H9 (cell line): Measurements from ENCODE around the gene ALDH3A2. TPM values are rescaled to one million over a fixed set of nuclear protein-coding genes. Genes with fewer than 3 reads are reported as not detected.

Experiments
- DNase-seq: peaks from one replicate; pipeline ENCODE4 v3.0.0-alpha.2; 2017
- H2AFZ ChIP-seq: one replicate; pipeline ENCODE4 v1.6.1; 2013; ENCODE audit warnings: mild to moderate bottlenecking, low read length, control low read depth, moderate library complexity
- H2AK5ac ChIP-seq: 2 replicates; pipeline ENCODE4 v1.6.1; 2013; ENCODE audit warnings: low read length, control low read depth, mixed read lengths; ENCODE audit not compliant: insufficient read length
- H2BK120ac ChIP-seq: one replicate; pipeline ENCODE4 v1.6.1; 2013; ENCODE audit warnings: low read depth, mild to moderate bottlenecking, low read length, control low read depth, inconsistent platforms; ENCODE audit not compliant: poor library complexity, severe bottlenecking
- H2BK12ac ChIP-seq: 2 replicates; pipeline ENCODE4 v1.6.1; 2013; ENCODE audit warnings: low read length, control low read depth, mixed read lengths, low read depth; ENCODE audit not compliant: insufficient read length
- H2BK15ac ChIP-seq: 2 replicates; pipeline ENCODE4 v1.6.1; 2013; ENCODE audit warnings: low read depth, low read length, control low read depth
- H2BK20ac ChIP-seq: one replicate; pipeline ENCODE4 v1.6.1; 2013; ENCODE audit warnings: low read depth, mild to moderate bottlenecking, low read length, control low read depth, inconsistent platforms; ENCODE audit not compliant: poor library complexity, severe bottlenecking
- H2BK5ac ChIP-seq: 2 replicates; pipeline ENCODE4 v1.6.1; 2013; ENCODE audit warnings: low read length, control low read depth, mixed read lengths; ENCODE audit not compliant: insufficient read length
- H3K14ac ChIP-seq: 2 replicates; pipeline ENCODE4 v1.6.1; 2013; ENCODE audit warnings: low read length, control low read depth; ENCODE audit not compliant: insufficient read depth
- H3K18ac ChIP-seq: 2 replicates; pipeline ENCODE4 v1.6.1; 2013; ENCODE audit warnings: low read depth, mild to moderate bottlenecking, mixed read lengths, low read length, control low read depth; ENCODE audit not compliant: insufficient read length
- H3K23ac ChIP-seq: 2 replicates; pipeline ENCODE4 v1.6.1; 2013; ENCODE audit warnings: low read length, control low read depth, mixed read lengths, low read depth; ENCODE audit not compliant: insufficient read length
- H3K23me2 ChIP-seq: 2 replicates; pipeline ENCODE4 v1.6.1; 2013; ENCODE audit warnings: low read depth, mild to moderate bottlenecking, mixed read lengths, low read length, control low read depth; ENCODE audit not compliant: insufficient read length, poor library complexity, severe bottlenecking
- H3K27ac ChIP-seq: 2 replicates; pipeline ENCODE4 v1.5.1; 2013; ENCODE audit warnings: low read length, control low read depth, mixed read lengths, low read depth; ENCODE audit not compliant: insufficient read length
- H3K27me3 ChIP-seq: 2 replicates; pipeline ENCODE4 v1.6.1; 2013; ENCODE audit warnings: low read length, control low read depth, inconsistent platforms; ENCODE audit not compliant: insufficient read depth
- H3K4ac ChIP-seq: 2 replicates; pipeline ENCODE4 v1.6.1; 2013; ENCODE audit warnings: low read depth, mild to moderate bottlenecking, control low read depth, inconsistent platforms, low read length, moderate library complexity
- H3K4me1 ChIP-seq: 2 replicates; pipeline ENCODE4 v1.6.1; 2013; ENCODE audit warnings: low read length, control low read depth, inconsistent platforms; ENCODE audit not compliant: insufficient read depth
- H3K4me2 ChIP-seq: 2 replicates; pipeline ENCODE4 v1.6.1; 2013; ENCODE audit warnings: low read length, control low read depth, mixed read lengths; ENCODE audit not compliant: insufficient read length, insufficient read depth
- H3K56ac ChIP-seq: 2 replicates; pipeline ENCODE4 v1.6.1; 2013; ENCODE audit warnings: low read depth, mild to moderate bottlenecking, mixed read lengths, low read length, control low read depth; ENCODE audit not compliant: insufficient read length
- H3K79me1 ChIP-seq: 2 replicates; pipeline ENCODE4 v1.6.1; 2013; ENCODE audit warnings: low read depth, mild to moderate bottlenecking, moderate library complexity, low read length, control low read depth, inconsistent platforms; ENCODE audit not compliant: insufficient read depth, poor library complexity, severe bottlenecking
- H3K79me2 ChIP-seq: 2 replicates; pipeline ENCODE4 v1.6.1; 2013; ENCODE audit warnings: low read length, control low read depth, inconsistent platforms; ENCODE audit not compliant: insufficient read depth
- H3K9ac ChIP-seq: 2 replicates; pipeline ENCODE4 v1.6.1; 2013; ENCODE audit warnings: low read length, control low read depth, mixed read lengths; ENCODE audit not compliant: insufficient read length; ENCODE audit errors: extremely low read depth
- H3K9me3 ChIP-seq: one replicate; pipeline ENCODE4 v1.6.1; 2013; ENCODE audit warnings: low read depth, low read length, inconsistent platforms; ENCODE audit not compliant: control insufficient read depth
- H3T11ph ChIP-seq: one replicate; pipeline ENCODE4 v1.6.1; 2013; ENCODE audit warnings: mild to moderate bottlenecking, low read length, control low read depth, inconsistent platforms
- H4K20me1 ChIP-seq: one replicate; pipeline ENCODE4 v1.6.1; 2013; ENCODE audit not compliant: control insufficient read depth, insufficient read length, insufficient read depth
- H4K5ac ChIP-seq: 2 replicates; pipeline ENCODE4 v1.6.1; 2013; ENCODE audit warnings: low read depth, mild to moderate bottlenecking, mixed read lengths, low read length, control low read depth; ENCODE audit not compliant: insufficient read length
- H4K8ac ChIP-seq: replicated peaks from 2 replicates; pipeline ENCODE4 v1.6.1; 2013; ENCODE audit warnings: low read length, control low read depth, mixed read lengths, low read depth; ENCODE audit not compliant: insufficient read length
- H4K91ac ChIP-seq: 2 replicates; pipeline ENCODE4 v1.6.1; 2013; ENCODE audit warnings: low read depth, mild to moderate bottlenecking, moderate library complexity, mixed read lengths, low read length, control low read depth; ENCODE audit not compliant: insufficient read length
- H3K27ac Mint-ChIP-seq, 3 experiments: 2 replicates in 2 of 3; 3 replicates in 1 of 3; pipeline ENCODE4 v1.8.0; 2020 to 2021; ENCODE audit warnings: mixed read lengths in 3 of 3, mild to moderate bottlenecking in 1 of 3, moderate library complexity in 1 of 3
- H3K27me3 Mint-ChIP-seq: 2 replicates; pipeline ENCODE4 v1.8.0; 2021; ENCODE audit warnings: low read depth, mild to moderate bottlenecking, moderate library complexity, mixed read lengths
- H3K36me3 Mint-ChIP-seq, 3 experiments: 2 replicates in 2 of 3; 3 replicates in 1 of 3; pipeline ENCODE4 v1.8.0; 2020 to 2021; ENCODE audit warnings: low read depth in 3 of 3, mixed read lengths in 3 of 3; ENCODE audit not compliant: insufficient read depth in 1 of 3
- H3K4me1 Mint-ChIP-seq, 2 experiments: 2 replicates each; pipeline ENCODE4 v1.8.0; 2020; ENCODE audit warnings: mixed read lengths in 2 of 2
- H3K4me3 Mint-ChIP-seq, 2 experiments: 2 replicates in 1 of 2; 3 replicates in 1 of 2; pipeline ENCODE4 v1.8.0; 2020 to 2021; ENCODE audit warnings: mild to moderate bottlenecking in 2 of 2, mixed read lengths in 2 of 2, moderate library complexity in 1 of 2
- H3K9me3 Mint-ChIP-seq, 2 experiments: 2 replicates in 1 of 2; 3 replicates in 1 of 2; pipeline ENCODE4 v1.8.0; 2020; ENCODE audit warnings: mild to moderate bottlenecking in 2 of 2, mixed read lengths in 2 of 2, moderate library complexity in 1 of 2
- CTCF ChIP-seq: fragments of 200-600 bp; sonication (generic); conservative IDR thresholded peaks from 3 replicates; pipeline ENCODE4 v1.8.0; 2021; ENCODE audit warnings: antibody characterized with exemption, mild to moderate bottlenecking
- WGBS: extraction: QIAGEN DNeasy Blood & Tissue Kit; methylation state at CpG from one replicate; pipeline ENCODE4 v1.1.7; 2013; ENCODE audit warnings: missing lambda C conversion rate, low lambda C conversion rate, mixed read lengths; ENCODE audit not compliant: insufficient read length; ENCODE audit errors: extremely low coverage; 5-methylcytosine and 5-hydroxymethylcytosine counted together
- total RNA-seq: library from RNA; stranded (reverse); gene quantifications from 2 replicates; pipeline ENCODE4 v1.2.1, GENCODE V29; 2021

ALDH3A2 gene
- total RNA-seq, 1 experiment from 2014 or later, result 100 TPM

GRCh38 chr17:19613979-19614378, 34.6 kb upstream of the ALDH3A2 start:
- H3K27me3 Mint-ChIP-seq, result peaks cover 1% of the 10 kb centered on the region; the same call in 1 of the 2 replicates
- H4K91ac ChIP-seq, result no peak overlapping the region
- peaks cover 7 to 21% (median 17%) of the 10 kb centered on the region in 3 experiments for H3K36me3 Mint-ChIP-seq
- TF ChIP-seq CTCF, result no peak
- H3K4me2 ChIP-seq, result no peak overlapping the region
- H3K56ac ChIP-seq, result no peak overlapping the region
- H2BK5ac ChIP-seq, result no peak overlapping the region
- no peaks in the 10 kb centered on the region for H3K79me1 ChIP-seq
- H3K23me2 ChIP-seq, result no peaks in the 10 kb centered on the region
- H2BK120ac ChIP-seq, result no peak overlapping the region
- H2AFZ ChIP-seq, result no peak overlapping the region
- H2AK5ac ChIP-seq, result no peak overlapping the region
- H3K9me3 ChIP-seq, result peaks cover 10% of the 10 kb centered on the region
- H3K18ac ChIP-seq, result no peak overlapping the region
- H3K79me2 ChIP-seq, result no peaks in the 10 kb centered on the region
- H2BK12ac ChIP-seq, result no peak overlapping the region
- no peak overlapping the region for H3K4ac ChIP-seq
- no peaks in the 10 kb centered on the region for H3K4me1 Mint-ChIP-seq
- H4K20me1 ChIP-seq, result no peaks in the 10 kb centered on the region
- WGBS, result no CpG with 5 or more reads among the region's 10 CpGs
- H3K9ac ChIP-seq, result no peak overlapping the region
- no peaks in the 10 kb centered on the region for H3K27me3 ChIP-seq
- H3K9me3 Mint-ChIP-seq, result peaks cover 22 to 23% of the 10 kb centered on the region in 2 experiments
- no peak overlapping the region for H2BK15ac ChIP-seq
- no peak overlapping the region for H3T11ph ChIP-seq
- H2BK20ac ChIP-seq, result no peak overlapping the region
- no peak overlapping the region for H4K8ac ChIP-seq
- no peaks in the 10 kb centered on the region for H3K4me1 ChIP-seq
- H3K23ac ChIP-seq, result no peak overlapping the region
- no peak overlapping the region for H4K5ac ChIP-seq
- DNase-seq, result no peak
- no peak overlapping the region for H3K4me3 Mint-ChIP-seq
- H3K27ac Mint-ChIP-seq, result no peak overlapping the region
- H3K14ac ChIP-seq, result no peak overlapping the region
- no peak overlapping the region for H3K27ac ChIP-seq
